ENCODE results near the gene KRTAP12-4.

- TF ChIP-seq CTCF (IDR thresholded peaks at IDR 0.05; ENCODE audit: borderline replicate concordance, extremely low read depth, low read length, poor library complexity, severe bottlenecking) = no peak
- no peak for TF ChIP-seq EZH2 (IDR thresholded peaks at IDR 0.05; ENCODE audit: borderline replicate concordance, low read depth, low read length, severe bottlenecking)
Measured at GRCh38 chr21:44671911-44672310, 17.5 kb upstream of the KRTAP12-4 start.
